Hepatic stellate cell (primary cell): Measurements from ENCODE around the gene ERBB4.
A peak's percentile ranks its signal among the peaks of the same experiment; 100 is the strongest.

Experiments used
- DNase-seq: peaks from one replicate; pipeline ENCODE4 v3.0.0; 2011; ENCODE audit warnings: low spot score

Gene ERBB4

DNA sequence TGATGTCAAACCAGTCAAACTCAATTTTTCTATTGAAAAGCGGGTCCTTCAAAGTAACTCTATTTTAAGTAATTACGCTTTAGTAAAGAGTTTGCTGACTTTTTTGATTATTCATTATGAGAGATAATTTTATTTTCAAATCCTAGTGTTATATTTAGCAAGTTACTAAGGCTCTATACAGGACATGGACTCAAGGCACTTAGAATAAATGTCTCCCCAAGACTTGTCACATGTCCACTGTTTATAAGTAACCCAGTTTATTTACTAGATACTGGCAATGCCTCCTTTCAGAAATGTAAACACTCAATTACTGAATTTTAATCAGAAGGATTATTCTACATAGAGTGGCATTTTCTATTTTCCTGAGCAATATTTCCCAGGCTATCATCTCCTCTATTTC lies 638.1 kb downstream of the ERBB4 start:
- no peak for DNase-seq

DNA sequence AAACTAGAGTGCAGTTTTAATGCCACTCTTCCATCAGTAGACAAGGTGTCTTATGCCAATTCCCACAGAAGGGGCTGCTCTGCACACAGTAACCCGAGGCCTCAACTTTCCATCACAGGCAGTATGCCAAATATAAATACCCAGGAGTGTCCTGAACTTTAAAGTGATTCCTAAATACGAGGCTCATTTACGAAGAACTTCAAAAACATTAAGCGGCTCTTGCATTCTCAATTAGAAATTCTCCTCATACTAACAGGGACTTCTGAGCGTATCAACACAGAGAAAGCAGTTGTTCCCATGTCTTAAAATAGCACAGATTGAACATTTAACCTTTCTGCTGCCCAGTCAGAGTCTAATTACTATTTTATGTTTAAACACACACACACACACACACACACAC lies 638.6 kb downstream of the ERBB4 start:
- DNase-seq: no peak

DNA sequence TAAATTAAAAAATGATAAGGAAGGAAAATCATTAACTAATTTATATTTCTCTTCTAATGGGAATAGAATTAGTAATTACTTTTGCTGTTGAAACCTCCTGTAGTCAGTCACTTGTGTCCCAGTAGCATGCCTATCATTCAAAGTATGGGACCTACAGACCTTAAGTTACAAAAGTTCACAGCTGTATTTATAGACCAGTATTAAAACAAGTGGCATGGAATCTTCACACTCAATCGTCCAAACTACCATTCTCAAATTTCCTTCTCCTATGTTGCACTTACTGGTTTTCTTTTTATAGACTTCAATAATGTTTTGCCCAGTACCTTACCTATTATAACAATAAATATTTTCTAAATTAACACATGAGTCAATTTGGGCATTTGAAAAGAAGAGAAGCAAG lies 639.9 kb downstream of the ERBB4 start:
- no peak for DNase-seq

DNA sequence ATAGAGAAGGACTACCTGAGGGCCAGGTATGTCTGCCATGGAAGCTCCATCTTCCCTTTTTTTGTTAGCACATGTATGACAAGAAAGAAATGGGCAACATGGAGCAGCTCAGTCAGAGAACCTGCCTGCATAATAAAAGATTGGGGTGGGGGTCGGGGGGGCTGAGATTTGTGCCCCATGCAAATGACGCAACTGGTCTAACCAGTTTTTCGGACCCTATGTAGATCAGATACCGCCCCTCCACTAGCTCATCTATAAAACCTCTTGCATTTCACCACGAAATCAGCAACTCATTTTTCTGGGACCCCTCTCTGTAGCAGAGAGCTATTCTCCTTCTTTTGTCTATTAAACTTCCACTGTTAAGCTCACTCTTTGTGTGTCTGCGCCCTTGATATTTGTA lies 657.2 kb downstream of the ERBB4 start:
- no peak for DNase-seq

DNA sequence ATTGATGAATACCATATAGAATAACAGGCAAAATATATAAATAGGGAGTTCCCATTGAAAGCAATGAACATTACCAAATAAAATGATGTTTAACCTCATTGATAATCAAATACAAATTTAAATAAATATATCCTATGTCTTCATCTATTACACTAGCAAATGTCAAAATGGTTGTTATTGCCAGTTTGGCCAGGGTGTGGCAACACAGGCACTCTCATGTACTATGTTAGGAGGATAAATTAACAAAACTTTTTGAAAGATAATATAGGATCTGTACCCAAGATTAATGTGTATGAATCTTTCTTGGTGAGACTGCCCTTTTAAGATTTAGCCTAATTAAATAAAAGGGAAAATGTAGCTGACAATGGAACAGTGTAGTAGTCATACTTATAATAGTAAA lies 659.3 kb downstream of the ERBB4 start:
- DNase-seq: no peak

DNA sequence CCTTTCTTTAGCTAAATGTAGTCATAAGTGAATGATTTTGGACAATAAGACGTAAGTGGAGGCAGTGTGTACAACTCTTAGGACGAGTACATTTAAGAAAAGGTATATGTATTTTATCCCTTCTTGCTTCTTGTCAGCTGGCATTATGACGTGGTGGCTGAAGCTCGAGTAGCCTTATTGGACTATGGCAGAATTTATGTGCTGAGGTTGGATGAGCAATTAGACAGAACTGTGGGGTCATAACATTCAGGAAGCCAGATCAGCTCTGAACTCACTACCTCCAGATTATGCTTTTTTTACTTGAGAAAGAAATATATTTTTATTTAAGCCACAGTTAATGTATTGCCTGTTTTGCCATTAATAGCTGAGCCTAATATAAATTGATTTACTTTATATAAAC lies 661.5 kb downstream of the ERBB4 start:
- DNase-seq: no peak

DNA sequence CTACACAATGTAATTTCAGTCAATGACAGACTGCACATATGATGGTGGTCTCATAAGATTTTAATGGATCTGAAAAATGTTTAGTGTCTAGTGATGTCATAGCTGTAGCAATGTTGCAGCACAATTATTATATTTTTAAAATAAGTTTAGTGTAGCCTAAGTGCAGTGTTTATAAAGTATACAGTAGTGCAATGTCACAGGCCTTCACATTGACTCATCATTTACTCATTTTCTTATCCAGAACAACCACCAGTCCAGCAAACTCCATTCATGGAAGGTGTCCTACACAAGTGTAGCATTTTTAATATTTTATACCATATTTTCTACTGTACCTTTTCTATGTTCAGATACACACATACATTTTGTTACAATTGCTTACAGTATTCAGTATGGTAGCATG lies 663.1 kb downstream of the ERBB4 start:
- no peak for DNase-seq

DNA sequence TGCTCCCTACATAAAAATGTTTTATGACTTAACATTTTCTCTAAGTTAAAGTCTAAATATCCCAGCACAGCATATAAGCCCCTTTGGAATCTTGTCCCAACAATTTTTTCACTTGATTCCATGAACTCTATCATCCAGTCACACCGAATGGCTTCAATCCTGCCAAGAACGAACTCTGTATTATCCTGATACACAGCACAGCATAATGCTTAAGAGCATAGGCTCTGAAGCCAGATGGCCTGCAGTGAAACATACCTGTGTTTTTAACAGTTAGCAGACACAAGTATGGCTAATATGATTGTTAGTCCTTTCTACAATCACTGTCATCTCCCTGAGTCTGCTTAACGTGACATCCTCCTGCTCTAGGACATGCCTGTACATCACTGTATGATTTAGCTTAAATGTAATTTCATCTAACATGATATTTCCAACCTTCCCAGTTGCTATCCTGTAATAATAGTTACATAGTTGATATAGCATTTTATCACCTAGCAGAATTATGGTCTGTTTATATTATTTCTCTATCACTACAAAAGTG lies 669.5 kb downstream of the ERBB4 start:
- no peak for DNase-seq

DNA sequence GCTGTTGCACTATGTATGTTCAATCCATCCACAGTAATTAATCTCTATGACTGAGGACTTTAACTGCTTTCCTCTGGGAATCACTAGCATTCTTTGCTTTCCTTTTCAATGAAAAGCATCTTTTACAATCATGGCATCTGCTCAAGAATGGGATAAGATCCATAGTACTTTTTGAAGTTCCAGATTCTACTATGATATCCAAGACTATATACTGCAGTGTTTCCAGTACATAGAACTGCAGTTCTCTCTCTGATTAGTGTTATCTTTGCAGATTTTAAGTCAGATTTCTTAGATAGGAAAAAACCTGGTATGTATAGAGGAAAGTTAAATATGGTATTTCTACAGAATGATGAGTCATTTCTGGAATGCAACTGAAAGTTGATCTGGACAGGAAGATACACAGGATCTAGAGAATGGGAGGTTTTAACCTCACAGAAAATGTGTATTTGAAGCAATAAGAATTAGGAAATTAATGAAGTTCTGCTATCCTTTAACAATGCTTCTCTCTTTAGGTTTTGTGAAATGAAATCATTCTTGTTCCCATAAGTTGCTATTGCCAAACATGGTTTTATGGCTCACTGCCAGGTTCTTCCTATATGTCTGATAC lies 670.7 kb downstream of the ERBB4 start:
- DNase-seq: peak; percentile 15

DNA sequence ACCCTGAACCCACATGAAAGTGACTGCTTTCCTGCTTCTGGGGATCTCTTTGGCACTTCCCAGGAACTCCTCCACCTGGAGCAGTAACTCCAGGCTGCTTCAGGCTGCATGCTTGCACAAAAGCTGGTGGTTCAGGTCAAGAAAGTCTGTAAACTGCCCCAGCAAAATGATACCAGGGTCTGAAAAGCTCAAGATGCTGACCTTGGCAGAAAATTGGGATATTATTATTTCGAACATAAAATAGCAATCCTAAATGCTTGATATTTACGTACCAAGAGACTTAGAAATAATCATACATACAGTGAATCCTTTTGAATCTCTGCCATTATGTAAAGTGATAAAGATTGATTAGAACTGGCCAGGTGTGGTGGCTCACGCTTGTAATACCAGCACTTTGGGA lies 674.3 kb downstream of the ERBB4 start:
- DNase-seq: no peak

DNA sequence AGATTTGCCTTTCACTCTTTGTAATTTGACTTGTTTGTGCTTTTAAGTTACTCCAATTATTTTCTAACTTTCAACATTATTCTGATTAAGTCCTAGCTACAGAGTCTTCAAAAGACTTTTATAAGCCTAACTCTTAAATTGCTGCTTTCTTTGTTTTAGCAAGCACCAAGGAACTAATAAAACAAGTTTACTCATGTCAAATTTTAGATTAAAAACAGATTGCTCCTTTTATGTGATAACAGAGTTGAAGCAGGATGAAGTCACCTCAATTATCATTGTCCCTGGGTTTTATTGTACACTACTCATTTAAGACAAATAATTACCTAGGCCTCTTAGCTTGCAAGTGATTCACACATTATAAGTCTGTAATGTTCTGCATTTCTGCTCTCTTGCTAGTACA lies 678.4 kb downstream of the ERBB4 start:
- no peak for DNase-seq

DNA sequence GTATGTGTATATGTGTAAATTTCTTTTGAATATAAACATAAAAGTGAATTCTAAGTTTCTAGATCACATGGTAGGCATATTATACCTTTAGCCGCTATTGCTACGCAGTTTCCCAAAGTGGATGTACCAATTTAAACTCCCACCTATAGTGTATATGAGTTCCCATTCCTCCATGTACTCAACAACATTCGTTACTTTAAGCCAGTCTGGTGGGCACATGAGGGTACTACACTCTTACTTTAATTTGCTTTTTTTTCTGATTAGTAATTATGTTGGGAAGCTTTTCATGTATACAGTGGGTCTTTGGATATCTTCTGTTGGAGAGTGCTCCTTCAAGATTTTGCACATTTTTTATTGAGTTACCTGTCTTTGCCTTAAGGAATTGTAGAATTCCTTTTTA lies 683.8 kb downstream of the ERBB4 start:
- no peak for DNase-seq

DNA sequence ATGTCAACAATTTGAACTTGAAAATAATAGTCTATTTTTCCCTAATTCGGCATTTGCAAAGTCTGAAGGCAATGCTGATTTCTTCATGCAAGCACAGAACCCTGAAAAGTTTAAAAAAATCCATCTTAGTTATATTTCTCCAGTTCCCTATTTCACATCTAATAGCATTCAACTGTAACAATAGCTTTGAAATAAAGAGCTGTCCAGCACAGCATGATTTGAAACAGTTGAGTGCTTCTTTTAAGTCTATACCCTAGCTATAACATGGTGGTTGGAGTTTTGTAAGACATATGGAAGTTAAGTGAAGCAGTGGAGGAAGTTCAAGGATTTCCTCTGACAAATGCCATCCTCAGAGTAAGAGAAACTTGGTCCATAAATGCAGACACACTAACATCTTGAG lies 691.9 kb downstream of the ERBB4 start:
- DNase-seq: no peak

DNA sequence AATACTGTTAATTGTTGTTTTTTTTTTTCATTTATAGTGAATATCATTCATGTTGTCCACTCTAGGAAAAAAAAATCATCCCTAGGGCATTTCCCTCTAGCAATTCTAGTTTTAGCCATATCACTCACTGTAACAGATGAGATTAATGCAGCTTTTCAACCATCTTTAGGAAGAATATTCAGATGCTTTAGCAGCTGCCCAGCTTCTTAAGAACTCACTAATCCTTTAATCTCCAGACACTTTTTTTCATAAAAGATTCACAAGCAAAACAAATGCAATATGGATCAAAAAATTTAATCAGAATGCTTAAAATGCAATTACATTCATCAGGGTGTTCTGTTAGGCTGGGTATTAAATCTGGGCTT lies 692.6 kb downstream of the ERBB4 start:
- DNase-seq: no peak

DNA sequence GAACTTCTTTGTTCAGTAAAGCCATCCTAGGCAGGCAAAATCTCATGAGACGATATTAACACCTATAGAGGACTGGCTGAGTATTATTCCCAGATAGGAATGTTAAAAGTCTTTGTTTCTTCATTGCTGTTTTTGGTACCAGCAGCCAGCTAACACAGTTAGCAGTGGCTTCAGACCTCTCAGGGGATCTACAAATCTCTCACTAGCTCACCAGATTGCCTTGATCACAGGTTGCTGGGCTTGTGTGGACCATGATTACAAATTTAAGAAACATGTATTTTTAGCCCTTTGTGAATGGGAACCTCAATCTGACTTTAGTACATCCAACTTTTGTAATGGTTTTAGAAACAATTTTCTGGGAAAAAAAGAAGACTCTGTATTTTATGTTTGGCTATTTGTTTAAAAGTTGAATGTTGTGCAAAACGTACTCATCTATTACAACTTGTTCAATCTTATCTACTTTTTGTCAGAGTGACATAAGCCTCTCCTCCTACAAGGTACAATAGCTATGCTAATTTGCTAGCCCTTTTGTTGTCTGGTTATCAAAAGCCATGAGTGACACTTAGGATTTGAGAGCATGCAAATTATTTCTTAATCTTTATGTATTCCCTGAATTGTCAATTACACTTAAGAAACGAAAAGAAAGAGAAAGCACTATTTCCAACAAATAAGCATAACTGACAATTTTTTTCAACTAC lies 693.1 kb downstream of the ERBB4 start:
- no peak for DNase-seq

DNA sequence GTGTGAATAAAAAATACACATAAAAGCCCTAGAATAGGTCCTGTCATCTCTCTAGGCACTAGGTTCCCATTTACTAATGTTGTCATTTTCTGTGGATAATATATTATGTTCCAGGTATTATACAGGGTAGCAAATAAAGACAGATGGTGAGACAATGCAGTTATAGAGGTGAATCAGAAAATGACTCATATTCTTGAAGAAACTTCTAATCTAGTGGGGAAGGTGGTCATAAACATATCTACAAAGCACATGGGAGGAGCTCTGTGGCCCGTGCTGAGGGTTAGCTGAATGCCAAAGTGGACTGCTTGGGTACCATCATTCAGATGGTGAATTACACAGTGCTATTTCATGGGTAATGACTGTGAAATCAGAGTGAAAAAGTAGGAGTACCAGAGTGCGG lies 700.9 kb downstream of the ERBB4 start:
- no peak for DNase-seq

DNA sequence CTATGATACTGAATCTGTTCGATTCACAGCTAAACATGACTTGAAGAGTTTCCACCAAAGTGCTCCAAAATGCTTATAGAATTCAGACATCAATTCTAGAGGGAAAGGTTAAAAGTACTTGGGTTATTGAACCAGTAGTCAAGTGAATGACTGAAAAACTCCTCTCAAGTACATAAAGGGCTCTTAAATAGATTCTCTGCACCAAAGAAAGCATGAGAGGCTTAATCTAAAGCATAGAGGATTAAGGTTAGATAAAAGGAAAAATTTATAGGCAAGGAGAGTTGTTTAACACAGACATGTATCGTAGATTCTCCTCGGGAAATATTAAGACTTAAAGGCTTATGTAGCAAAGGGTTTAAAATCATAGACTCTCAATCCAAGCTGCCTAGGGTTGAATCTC lies 701.4 kb downstream of the ERBB4 start:
- DNase-seq: no peak

DNA sequence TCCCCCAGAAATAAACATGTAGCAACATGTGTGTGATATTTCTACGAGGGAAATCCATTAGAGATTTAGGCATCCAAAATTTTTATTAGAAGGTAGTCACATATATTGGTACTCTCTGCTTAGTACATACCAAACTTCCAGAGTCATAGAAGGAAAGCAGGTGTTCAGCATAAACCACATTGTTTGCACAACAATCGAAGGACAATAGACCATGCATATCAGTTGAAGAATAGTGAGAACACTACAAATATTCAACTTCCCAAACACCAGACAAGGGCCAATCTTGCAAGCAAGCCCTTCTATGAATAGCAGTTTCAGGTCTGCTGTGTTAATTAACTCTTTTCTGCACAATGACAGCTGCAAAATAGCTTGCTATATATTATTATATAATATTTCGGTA lies 702.2 kb downstream of the ERBB4 start:
- no peak for DNase-seq

DNA sequence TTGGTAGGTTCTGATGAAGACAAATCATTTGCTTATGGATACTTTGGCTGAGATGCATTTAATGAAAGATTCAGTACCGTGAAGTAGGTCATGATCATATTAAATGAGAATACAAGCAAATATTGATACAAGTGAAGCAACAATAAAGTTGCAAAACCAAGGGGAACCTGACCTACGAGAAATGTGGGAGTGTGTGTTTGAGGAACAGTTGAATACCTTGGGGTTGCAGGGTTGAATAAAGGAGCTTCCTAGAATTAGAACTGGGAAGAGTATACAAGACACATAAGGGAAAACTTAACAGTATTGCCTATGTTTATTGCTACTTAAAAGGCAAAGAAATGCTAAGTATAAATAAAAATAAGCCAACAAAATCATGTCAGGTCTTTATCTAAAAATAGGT lies 702.9 kb downstream of the ERBB4 start:
- no peak for DNase-seq

DNA sequence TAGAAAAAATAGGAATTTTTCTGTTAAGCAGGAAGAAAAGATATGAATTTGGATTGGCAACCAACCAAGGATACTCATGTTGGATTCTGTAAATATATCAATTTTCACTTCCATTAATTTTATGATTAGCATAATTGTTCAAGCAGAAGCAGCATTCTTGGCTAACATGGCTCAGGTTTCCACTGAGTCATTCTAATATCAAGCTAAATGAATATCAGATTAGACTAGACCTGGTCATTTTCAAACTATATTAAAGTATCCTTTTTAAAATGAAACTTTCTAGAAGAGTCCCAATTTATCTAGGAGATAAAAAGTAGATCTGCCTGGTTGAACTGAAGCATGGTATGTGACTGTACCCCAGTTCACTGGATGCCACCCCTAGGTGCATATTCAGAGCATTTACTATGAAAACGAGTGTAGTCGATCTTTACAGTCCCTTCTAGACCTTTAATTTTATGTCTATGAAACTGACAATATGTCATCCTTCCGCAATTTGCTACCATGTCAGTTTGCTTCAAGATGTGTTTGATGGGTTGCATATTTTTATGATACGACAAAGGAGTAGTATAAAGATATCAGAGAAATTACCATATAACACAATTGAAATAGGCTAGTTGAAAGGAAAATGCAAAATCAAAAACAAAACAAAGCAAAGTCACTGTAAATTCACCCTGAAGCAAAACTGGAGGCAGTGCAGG lies 704.9 kb downstream of the ERBB4 start:
- no peak for DNase-seq

DNA sequence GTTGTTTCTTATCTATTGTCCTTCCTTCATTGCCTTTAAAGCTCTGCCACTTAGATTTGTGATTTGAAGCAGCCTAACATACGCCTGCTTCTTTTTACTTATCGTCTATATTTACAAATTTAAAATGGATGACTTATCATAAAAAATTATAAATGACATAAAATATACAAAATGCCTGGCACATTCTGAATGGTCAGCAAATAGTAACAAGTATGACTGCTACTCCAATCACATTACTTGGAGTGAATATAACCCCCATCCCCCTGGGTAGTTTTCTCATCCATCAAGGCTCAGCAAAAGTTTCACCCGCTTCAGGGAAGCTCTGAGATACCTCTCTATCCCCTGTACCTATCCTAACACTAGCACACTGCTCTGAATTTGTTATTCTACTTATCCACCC lies 708.9 kb downstream of the ERBB4 start:
- DNase-seq: no peak

DNA sequence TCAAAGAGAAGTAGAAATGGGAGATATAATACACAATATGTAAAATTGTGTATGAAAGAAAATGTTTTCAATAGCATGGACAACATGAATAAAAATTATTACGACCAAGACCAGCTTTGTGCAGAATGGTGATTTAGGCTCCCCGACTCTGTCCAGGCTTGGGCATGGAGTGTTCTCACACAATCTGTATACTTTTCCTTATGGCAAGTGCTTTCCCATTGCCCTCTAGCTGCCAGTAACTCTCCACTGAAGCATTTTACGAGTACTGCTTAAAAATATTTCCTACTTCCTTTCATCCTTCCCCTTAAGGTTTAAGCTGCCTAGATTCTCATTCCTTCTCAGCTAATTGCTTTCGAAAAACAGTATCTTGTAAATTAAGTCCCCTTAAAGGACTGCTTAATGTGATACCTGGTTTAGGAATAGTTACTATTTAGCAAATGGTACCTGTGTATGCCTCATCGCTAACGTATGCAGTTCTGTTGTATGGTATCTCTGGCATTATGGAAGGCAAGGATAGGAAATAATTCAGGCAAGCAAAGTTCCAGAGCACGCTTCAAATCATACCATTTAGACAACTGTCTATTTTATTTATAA lies 714.6 kb downstream of the ERBB4 start:
- DNase-seq: no peak

DNA sequence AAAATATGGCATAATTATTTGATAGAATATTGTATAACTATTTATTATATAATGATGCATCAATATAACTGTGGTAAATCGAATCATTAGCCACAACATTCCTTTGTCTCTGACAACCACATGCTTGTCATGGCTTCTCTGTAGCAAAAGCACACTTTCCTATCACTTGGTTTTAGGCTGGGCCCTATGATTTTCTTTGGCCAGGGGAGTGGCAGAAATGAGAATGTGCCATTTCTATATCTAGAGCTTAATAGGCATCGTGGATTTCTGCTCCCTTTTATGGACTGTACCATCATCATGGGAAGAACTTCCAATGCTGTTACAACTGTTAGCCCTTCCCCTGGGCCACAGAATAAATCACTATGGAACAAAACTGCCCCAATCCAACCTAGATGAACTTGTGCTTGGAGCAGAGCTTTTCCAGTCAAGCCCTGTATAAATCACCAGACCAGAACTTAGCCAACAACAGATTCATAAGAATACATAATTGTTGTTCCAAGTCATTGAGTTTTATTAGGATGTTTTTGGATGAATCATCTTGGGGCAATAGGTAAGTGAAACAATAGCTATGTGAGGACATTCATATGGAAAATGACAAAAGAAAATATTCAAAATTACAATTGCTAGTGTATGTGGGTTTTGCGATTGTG lies 715.8 kb downstream of the ERBB4 start:
- no peak for DNase-seq
